ENCODE results near the gene CTNNBIP1. TPM values are rescaled to one million over a fixed set of nuclear protein-coding genes. Genes with fewer than 3 reads are reported as not detected.

The CTNNBIP1 gene
- total and polyA plus RNA-seq, 2 donors (not counting 3 experiments of a cell fraction or from before 2014, with no cell fraction given): 26.6 to 31.7 TPM

GRCh38 chr1:9816199-9816598, 93.9 kb downstream of the CTNNBIP1 start:
- DNase-seq (ENCODE audit: low read depth, low spot score) (no peak), FAIRE-seq (no peak)
- Histone ChIP-seq H3K9me3 (replicated peaks; ENCODE audit: control insufficient read depth, insufficient read depth, low read length) (no peaks in the 10 kb centered on the region), H3K9ac (replicated peaks; ENCODE audit: extremely low read depth, insufficient read depth, low read length) (no peak overlapping the region), H3K27ac (ENCODE audit: insufficient read depth, low read depth, low read length) (no peak overlapping the region), H3K27me3 (ENCODE audit: control insufficient read depth in 2 of 2, insufficient read depth in 2 of 2, low read length in 2 of 2) (no peaks in the 10 kb centered on the region), H4K20me1 (replicated peaks; ENCODE audit: control insufficient read depth, extremely low read depth, insufficient read depth, low read length) (peaks cover 3% of the 10 kb centered on the region), H3K9me1 (replicated peaks; ENCODE audit: control insufficient read depth, extremely low read depth, insufficient read depth, low read length) (no peaks in the 10 kb centered on the region), H2AFZ (ENCODE audit: low read depth, low read length) (no peak overlapping the region), H3K4me2 (ENCODE audit: insufficient read depth, low read length) (no peak overlapping the region), H3K4me3 (replicated peaks in 1 of 3; ENCODE audit: insufficient read depth in 1 of 3, low read depth in 1 of 3, low read length in 3 of 3) (no peak overlapping the region), H3K36me3 (ENCODE audit: control insufficient read depth in 2 of 2, extremely low read depth in 1 of 2, insufficient read depth in 2 of 2, low read length in 2 of 2) (no peaks in the 10 kb centered on the region), H3K79me2 (ENCODE audit: control insufficient read depth, insufficient read depth, low read length) (peaks cover 53% of the 10 kb centered on the region), H3K4me1 (ENCODE audit: control insufficient read depth, extremely low read depth, insufficient read depth, low read length) (no peaks in the 10 kb centered on the region)
- dilution Hi-C loops (cut with MboI; ENCODE audit: extremely low pct_ligation_motif_present, low sequenced_read_pairs): no loop called here
- POLR2A ChIA-PET: no interaction called here
- TF ChIP-seq EZH2 (IDR thresholded peaks at IDR 0.05; ENCODE audit: borderline replicate concordance, low read depth, low read length, severe bottlenecking) (no peak), POLR2A (IDR thresholded peaks at IDR 0.05; ENCODE audit: low read depth, low read length) (no peak), POLR2AphosphoS5 (IDR thresholded peaks at IDR 0.05; ENCODE audit: insufficient read depth, low read depth, low read length) (no peak), GATA2 (IDR thresholded peaks at IDR 0.05; ENCODE audit: insufficient read depth, insufficient read length, low read depth, low read length) (no peak)
- CTCF ChIA-PET: interaction anchor here (0.7 kb wide), 1 partner anchor 32 kb away, joined by 3 read pairs; no protein-coding TSS in a partner anchor
- BruUV-seq (replicated peaks): no TSS peak
- intact Hi-C loops (cut with micrococcal nuclease): no loop called here

DNA sequence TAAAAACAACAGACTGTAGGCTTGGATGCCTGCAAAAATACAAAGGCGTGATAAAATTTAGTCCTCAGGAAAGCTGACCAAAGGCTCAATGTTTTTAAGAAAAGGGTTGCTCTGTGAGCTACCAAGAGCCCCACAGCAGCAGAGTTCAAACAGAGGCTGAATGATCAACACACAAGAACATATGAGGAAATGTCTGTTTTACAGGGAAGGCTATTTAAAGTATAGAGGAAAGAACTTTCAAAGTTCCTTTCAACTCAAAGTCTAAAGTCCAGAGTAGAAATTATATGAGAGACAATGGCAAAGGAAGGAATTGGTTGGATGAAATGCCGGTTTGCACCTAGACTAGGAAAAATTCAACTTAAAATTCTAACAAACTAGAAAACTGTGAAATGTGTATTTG, 94.9 kb downstream of the CTNNBIP1 start:
- dilution Hi-C loops (cut with MboI; ENCODE audit: extremely low pct_ligation_motif_present, low sequenced_read_pairs): no loop called here
- Histone ChIP-seq H3K27ac (ENCODE audit: insufficient read depth, low read depth, low read length) (no peak overlapping the region), H2AFZ (ENCODE audit: low read depth, low read length) (no peak overlapping the region), H3K4me2 (ENCODE audit: insufficient read depth, low read length) (no peak overlapping the region), H3K4me3 (replicated peaks in 1 of 3; ENCODE audit: insufficient read depth in 1 of 3, low read depth in 1 of 3, low read length in 3 of 3) (no peak overlapping the region), H3K36me3 (ENCODE audit: control insufficient read depth in 2 of 2, extremely low read depth in 1 of 2, insufficient read depth in 2 of 2, low read length in 2 of 2) (no peaks in the 10 kb centered on the region), H4K20me1 (replicated peaks; ENCODE audit: control insufficient read depth, extremely low read depth, insufficient read depth, low read length) (peaks cover 3% of the 10 kb centered on the region), H3K9ac (replicated peaks; ENCODE audit: extremely low read depth, insufficient read depth, low read length) (no peak overlapping the region), H3K79me2 (ENCODE audit: control insufficient read depth, insufficient read depth, low read length) (peaks cover 48% of the 10 kb centered on the region), H3K27me3 (ENCODE audit: control insufficient read depth in 2 of 2, insufficient read depth in 2 of 2, low read length in 2 of 2) (no peaks in the 10 kb centered on the region), H3K9me1 (replicated peaks; ENCODE audit: control insufficient read depth, extremely low read depth, insufficient read depth, low read length) (no peaks in the 10 kb centered on the region), H3K4me1 (ENCODE audit: control insufficient read depth, extremely low read depth, insufficient read depth, low read length) (no peaks in the 10 kb centered on the region), H3K9me3 (replicated peaks; ENCODE audit: control insufficient read depth, insufficient read depth, low read length) (no peaks in the 10 kb centered on the region)
- ChIA-PET POLR2A (no interaction called here), CTCF (no interaction called here)
- TF ChIP-seq POLR2AphosphoS5 (IDR thresholded peaks at IDR 0.05; ENCODE audit: insufficient read depth, low read depth, low read length): no peak
- TF ChIP-seq, protein P1, sequence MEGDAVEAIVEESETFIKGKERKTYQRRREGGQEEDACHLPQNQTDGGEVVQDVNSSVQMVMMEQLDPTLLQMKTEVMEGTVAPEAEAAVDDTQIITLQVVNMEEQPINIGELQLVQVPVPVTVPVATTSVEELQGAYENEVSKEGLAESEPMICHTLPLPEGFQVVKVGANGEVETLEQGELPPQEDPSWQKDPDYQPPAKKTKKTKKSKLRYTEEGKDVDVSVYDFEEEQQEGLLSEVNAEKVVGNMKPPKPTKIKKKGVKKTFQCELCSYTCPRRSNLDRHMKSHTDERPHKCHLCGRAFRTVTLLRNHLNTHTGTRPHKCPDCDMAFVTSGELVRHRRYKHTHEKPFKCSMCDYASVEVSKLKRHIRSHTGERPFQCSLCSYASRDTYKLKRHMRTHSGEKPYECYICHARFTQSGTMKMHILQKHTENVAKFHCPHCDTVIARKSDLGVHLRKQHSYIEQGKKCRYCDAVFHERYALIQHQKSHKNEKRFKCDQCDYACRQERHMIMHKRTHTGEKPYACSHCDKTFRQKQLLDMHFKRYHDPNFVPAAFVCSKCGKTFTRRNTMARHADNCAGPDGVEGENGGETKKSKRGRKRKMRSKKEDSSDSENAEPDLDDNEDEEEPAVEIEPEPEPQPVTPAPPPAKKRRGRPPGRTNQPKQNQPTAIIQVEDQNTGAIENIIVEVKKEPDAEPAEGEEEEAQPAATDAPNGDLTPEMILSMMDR (IDR thresholded peaks at IDR 0.05; ENCODE audit: extremely low read depth in 1 of 2, insufficient read depth in 1 of 2, low read depth in 1 of 2, low read length in 2 of 2): no peak
- TF ChIP-seq EZH2 (IDR thresholded peaks at IDR 0.05; ENCODE audit: borderline replicate concordance, low read depth, low read length, severe bottlenecking): no peak
- TF ChIP-seq POLR2A (IDR thresholded peaks at IDR 0.05; ENCODE audit: low read depth, low read length): no peak
- no TSS peak for BruUV-seq (replicated peaks)
- intact Hi-C loops (cut with micrococcal nuclease): no loop called here
- FAIRE-seq: no peak
- no peak for DNase-seq (ENCODE audit: low read depth, low spot score)
